Esophagus muscularis mucosa (tissue), 3 donors: ENCODE measurements around the gene WDR27.

Experiments used
- POLR2A ChIP-seq: fragments of 450-650 bp; IDR thresholded peaks from one replicate; pipeline ENCODE4 v1.6.1; 2017; ENCODE audit warnings: antibody characterized with exemption, moderate library complexity, mild to moderate bottlenecking, low read depth
- POLR2AphosphoS5 ChIP-seq, 2 donors: sonication (generic); formaldehyde crosslinking; IDR thresholded peaks; one replicate each; pipeline ENCODE4 v1.6.1; 2017; ENCODE audit warnings: antibody characterized with exemption in 2 of 2
- TF ChIP-seq, protein P1 (sequence below), 3 experiments: fragments of 200-600 bp in 2 of 3; fragments of 450-650 bp in 1 of 3; sonication (generic) in 2 of 3; IDR thresholded peaks; one replicate each; pipeline ENCODE4 v1.5.1; 2017 to 2019; ENCODE audit warnings: antibody characterized with exemption in 3 of 3, mild to moderate bottlenecking in 2 of 3, moderate library complexity in 1 of 3

- TF ChIP-seq, protein P1, sequence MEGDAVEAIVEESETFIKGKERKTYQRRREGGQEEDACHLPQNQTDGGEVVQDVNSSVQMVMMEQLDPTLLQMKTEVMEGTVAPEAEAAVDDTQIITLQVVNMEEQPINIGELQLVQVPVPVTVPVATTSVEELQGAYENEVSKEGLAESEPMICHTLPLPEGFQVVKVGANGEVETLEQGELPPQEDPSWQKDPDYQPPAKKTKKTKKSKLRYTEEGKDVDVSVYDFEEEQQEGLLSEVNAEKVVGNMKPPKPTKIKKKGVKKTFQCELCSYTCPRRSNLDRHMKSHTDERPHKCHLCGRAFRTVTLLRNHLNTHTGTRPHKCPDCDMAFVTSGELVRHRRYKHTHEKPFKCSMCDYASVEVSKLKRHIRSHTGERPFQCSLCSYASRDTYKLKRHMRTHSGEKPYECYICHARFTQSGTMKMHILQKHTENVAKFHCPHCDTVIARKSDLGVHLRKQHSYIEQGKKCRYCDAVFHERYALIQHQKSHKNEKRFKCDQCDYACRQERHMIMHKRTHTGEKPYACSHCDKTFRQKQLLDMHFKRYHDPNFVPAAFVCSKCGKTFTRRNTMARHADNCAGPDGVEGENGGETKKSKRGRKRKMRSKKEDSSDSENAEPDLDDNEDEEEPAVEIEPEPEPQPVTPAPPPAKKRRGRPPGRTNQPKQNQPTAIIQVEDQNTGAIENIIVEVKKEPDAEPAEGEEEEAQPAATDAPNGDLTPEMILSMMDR (IDR thresholded peaks at IDR 0.05) = no peak
- TF ChIP-seq POLR2A (no peak), POLR2AphosphoS5 (IDR thresholded peaks at IDR 0.05) (no peak)
These were observed 39.5 kb upstream of the WDR27 start for GRCh38 chr6:169741344-169741743.
